WERI-Rb-1 (cell line): Measurements from ENCODE around the gene PLCD3.

Source experiments
- DNase-seq: peaks from one replicate; pipeline ENCODE4 v3.0.0-alpha.2; 2020
- H3K27ac ChIP-seq: fragments of 250-450 bp; sonication (Bioruptor Pico); 2 replicates; pipeline ENCODE4 v1.5.1; 2020; ENCODE audit warnings: mild to moderate bottlenecking, moderate library complexity
- H3K27me3 ChIP-seq: fragments of 250-450 bp; sonication (Bioruptor Pico); 2 replicates; pipeline ENCODE4 v1.5.1; 2021; ENCODE audit warnings: mild to moderate bottlenecking, low read depth, moderate library complexity; ENCODE audit not compliant: insufficient read depth, severe bottlenecking
- H3K36me3 ChIP-seq: fragments of 250-450 bp; sonication (Bioruptor Pico); 2 replicates; pipeline ENCODE4 v1.5.1; 2020; ENCODE audit warnings: mild to moderate bottlenecking, moderate library complexity
- H3K4me3 ChIP-seq: 2 replicates; pipeline ENCODE4 v1.5.1; 2011; ENCODE audit warnings: low read depth, mild to moderate bottlenecking, control low read depth, low read length
- H3K9me3 ChIP-seq: fragments of 250-450 bp; sonication (Bioruptor Pico); 2 replicates; pipeline ENCODE4 v1.5.1; 2021; ENCODE audit warnings: mild to moderate bottlenecking, moderate library complexity; ENCODE audit not compliant: severe bottlenecking
- CTCF ChIP-seq: IDR thresholded peaks from 2 replicates; pipeline ENCODE4 v1.5.1; 2011; ENCODE audit warnings: low read depth, mild to moderate bottlenecking, control low read depth, inconsistent platforms, low read length

Gene PLCD3

GRCh38 chr17:45111850-45112249, 20.5 kb downstream of the PLCD3 start:
- Histone ChIP-seq H3K36me3 (peaks cover 28% of the 10 kb centered on the region), H3K27ac (no peak overlapping the region), H3K4me3 (no peak overlapping the region), H3K9me3 (no peaks in the 10 kb centered on the region), H3K27me3 (no peaks in the 10 kb centered on the region)
- DNase-seq = no peak
- no peak for TF ChIP-seq CTCF

DNA sequence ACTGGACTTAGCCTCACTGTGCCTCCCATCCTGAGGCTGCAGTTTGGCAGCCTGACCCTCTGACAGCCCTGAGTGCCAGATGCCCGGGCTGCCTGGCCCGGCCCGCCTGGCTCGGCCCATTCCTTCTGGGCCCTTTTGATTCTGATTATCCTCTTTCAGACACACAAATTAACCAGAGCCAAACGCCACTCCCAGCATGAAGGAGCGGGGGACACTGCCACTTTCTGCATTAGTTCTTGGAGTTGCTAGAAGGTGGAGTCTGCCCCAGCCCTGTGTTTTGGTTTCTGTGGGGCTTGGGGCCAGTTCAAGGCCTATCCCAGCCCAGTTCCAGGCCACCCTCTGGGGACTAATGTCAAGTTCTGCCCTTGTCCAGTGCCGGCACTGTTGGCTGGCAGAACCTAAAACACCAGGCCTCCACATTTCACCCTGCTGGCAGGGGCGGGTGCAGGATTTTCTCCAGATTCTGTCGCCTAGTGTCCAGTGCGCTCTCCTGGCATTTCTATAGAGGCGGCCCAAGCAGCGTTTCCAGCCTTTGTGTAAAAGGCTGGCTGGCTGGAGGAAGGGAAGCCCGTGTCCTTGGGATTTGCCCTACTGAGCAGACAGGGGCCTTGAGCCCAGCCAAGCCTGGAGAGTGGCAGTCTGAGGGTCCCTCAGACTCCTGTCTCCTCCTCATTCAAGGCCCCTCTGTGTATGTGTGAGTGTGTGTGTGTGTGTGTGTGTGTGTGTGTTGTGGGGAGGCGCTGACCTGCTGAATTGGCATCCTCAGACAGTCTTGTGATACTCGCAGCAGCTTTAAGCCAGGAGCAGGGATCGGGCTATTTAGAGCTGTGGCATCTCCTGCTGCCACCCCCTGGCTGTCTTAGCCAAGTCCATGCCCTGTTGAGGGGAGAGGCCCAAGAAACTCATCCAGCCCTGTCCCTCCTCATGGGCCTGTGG, 21.4 kb downstream of the PLCD3 start:
- Histone ChIP-seq H3K9me3 (no peaks in the 10 kb centered on the region), H3K36me3 (peaks cover 37% of the 10 kb centered on the region), H3K27ac (no peak overlapping the region; the same call in 1 of the 2 replicates), H3K4me3 (no peak overlapping the region), H3K27me3 (no peaks in the 10 kb centered on the region)
- TF ChIP-seq CTCF = 0 out of 2 replicates have a peak, but pooled peaks have one; percentile 18
- DNase-seq = no peak

DNA sequence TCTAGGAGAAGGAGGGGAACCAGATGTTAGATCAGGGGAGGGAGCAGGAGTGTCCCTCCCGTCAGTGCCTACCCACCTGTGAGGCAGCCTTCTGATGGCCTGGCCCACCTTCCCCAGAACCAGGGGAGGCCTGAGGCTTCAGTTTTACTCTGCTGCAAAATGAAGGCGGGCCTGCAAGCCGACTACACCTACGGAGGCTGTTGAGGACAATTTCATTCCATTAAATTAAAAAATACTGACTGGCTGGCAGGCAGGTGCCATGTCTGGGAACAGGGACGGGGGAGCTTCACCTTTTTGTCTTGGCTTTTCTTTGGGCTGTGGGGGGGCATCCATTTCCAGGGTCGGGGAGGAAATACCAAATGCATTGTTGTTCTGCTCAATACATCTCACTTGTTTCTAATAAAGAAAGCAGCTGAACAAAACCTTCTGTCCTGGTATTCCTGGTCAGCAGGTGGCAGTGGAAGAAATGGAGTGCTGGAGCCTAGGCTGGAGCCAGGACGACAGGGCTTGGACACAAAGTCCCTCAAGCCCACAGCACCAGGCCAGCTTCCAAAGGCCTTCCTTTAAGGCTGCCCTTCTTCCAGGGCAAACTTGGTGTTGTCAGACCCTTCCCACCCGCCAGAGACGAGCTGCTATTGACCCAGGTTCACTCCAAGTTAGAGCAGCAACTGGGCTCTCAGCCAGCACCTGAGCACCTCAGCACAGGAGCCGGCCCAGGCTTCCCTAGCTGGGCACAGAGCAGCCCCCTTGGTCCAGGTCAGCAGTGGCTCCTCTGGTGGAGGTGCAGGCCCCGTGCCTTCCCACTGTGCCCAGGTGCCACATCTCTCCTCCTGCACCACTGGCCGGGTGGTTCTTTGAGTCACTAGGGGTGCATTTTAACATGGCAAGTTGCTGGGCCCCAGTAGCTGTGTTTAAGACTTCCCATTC, 23.5 kb downstream of the PLCD3 start:
- no peak for DNase-seq
- Histone ChIP-seq H3K27ac (no peak overlapping the region), H3K27me3 (no peaks in the 10 kb centered on the region), H3K9me3 (no peaks in the 10 kb centered on the region), H3K4me3 (no peak overlapping the region), H3K36me3 (peaks cover 56% of the 10 kb centered on the region)
- TF ChIP-seq CTCF = 0 out of 2 replicates have a peak, but pooled peaks have one; percentile 27

GRCh38 chr17:45108051-45108450, 24.3 kb downstream of the PLCD3 start:
- DNase-seq = no peak
- peaks cover 64% of the 10 kb centered on the region for H3K36me3 ChIP-seq

More at GRCh38 chr17:45108051-45108450, 24.3 kb downstream of the PLCD3 start:
- H3K27me3 ChIP-seq = no peaks in the 10 kb centered on the region
- no peak for TF ChIP-seq CTCF
- no peak overlapping the region for H3K27ac ChIP-seq
- H3K9me3 ChIP-seq = no peaks in the 10 kb centered on the region
- H3K4me3 ChIP-seq = no peak overlapping the region
